ENCODE measurements around the gene TPCN1. TPM values are rescaled to one million over a fixed set of nuclear protein-coding genes. Genes with fewer than 3 reads are reported as not detected.
A peak's percentile ranks its signal among the peaks of the same experiment; 100 is the strongest.

The TPCN1 gene
- total RNA-seq, 1 donor from 2014 or later: 56.3 TPM

- H3K36me3 ChIP-seq: peaks cover 69 to 73% of the 10 kb centered on the region in 2 donors
- peak overlapping the region; percentile 76 to 78 for H3K27ac ChIP-seq
- no peaks in the 10 kb centered on the region for H3K9me3 ChIP-seq
- H3K4me3 ChIP-seq: no peak overlapping the region
- H3K4me1 ChIP-seq: peaks cover 19 to 27% of the 10 kb centered on the region in 2 donors
- no peaks in the 10 kb centered on the region for H3K27me3 ChIP-seq
- no peak for TF ChIP-seq CTCF (IDR thresholded peaks at IDR 0.05)
- no peak for DNase-seq (ENCODE audit: low spot score in 2 of 2)
- intact Hi-C loops (cut with DNase I): loop anchor here (1.0 to 10.0 kb wide), 2 partner anchors 29 to 176 kb away; no protein-coding TSS in a partner anchor
Observed at GRCh38 chr12:113270709-113271009, 49.4 kb downstream of the TPCN1 start.

GRCh38 chr12:113271466-113271852, 50.2 kb downstream of the TPCN1 start:
- Histone ChIP-seq H3K27ac (peak overlapping the region; percentile 76 to 78), H3K36me3 (peaks cover 69 to 73% of the 10 kb centered on the region in 2 donors), H3K27me3 (no peaks in the 10 kb centered on the region), H3K9me3 (no peaks in the 10 kb centered on the region), H3K4me1 (peaks cover 19 to 27% of the 10 kb centered on the region in 2 donors), H3K4me3 (peak overlapping the region in 1 of 2 donors; percentile 43)
- no peak for DNase-seq (ENCODE audit: low spot score in 2 of 2)
- intact Hi-C loops (cut with DNase I): loop anchor here (1.0 to 10.0 kb wide), 2 partner anchors 28 to 177 kb away; no protein-coding TSS in a partner anchor
- TF ChIP-seq CTCF (IDR thresholded peaks at IDR 0.05): no peak

- no peak for TF ChIP-seq CTCF (IDR thresholded peaks at IDR 0.05)
Observed at GRCh38 chr12:113271853-113272561, 50.7 kb downstream of the TPCN1 start.

GRCh38 chr12:113273053-113273725, 51.9 kb downstream of the TPCN1 start:
- DNase-seq (ENCODE audit: low spot score in 2 of 2): no peak
- Histone ChIP-seq H3K4me1 (peaks cover 19 to 27% of the 10 kb centered on the region in 2 donors), H3K36me3 (peaks cover 70 to 74% of the 10 kb centered on the region in 2 donors), H3K9me3 (no peaks in the 10 kb centered on the region), H3K4me3 (no peak overlapping the region), H3K27me3 (no peaks in the 10 kb centered on the region), H3K27ac (peak overlapping the region; percentile 76 to 78)
- intact Hi-C loops (cut with DNase I): loop anchor here (2.0 to 10.0 kb wide), 2 partner anchors 52 to 178 kb away; partner anchors contain the start of gene TPCN1
- TF ChIP-seq CTCF (IDR thresholded peaks at IDR 0.05): no peak

More at GRCh38 chr12:113271853-113272561, 50.7 kb downstream of the TPCN1 start:
- Histone ChIP-seq H3K27me3 (no peaks in the 10 kb centered on the region), H3K4me3 (peak overlapping the region in 1 of 2 donors; percentile 43), H3K36me3 (peaks cover 68 to 73% of the 10 kb centered on the region in 2 donors), H3K4me1 (peaks cover 19 to 27% of the 10 kb centered on the region in 2 donors), H3K27ac (peak overlapping the region; percentile 76 to 78), H3K9me3 (no peaks in the 10 kb centered on the region)
- intact Hi-C loops (cut with DNase I): loop anchor here (1.0 to 10.0 kb wide), 6 partner anchors 26 to 177 kb away; partner anchors contain the start of genes DDX54, RITA1 and TPCN1
- DNase-seq (ENCODE audit: low spot score in 2 of 2): peak; percentile 67 to 93

GRCh38 chr12:113274848-113275247, 53.6 kb downstream of the TPCN1 start:
- peaks cover 66 to 70% of the 10 kb centered on the region in 2 donors for H3K36me3 ChIP-seq
- peaks cover 19 to 27% of the 10 kb centered on the region in 2 donors for H3K4me1 ChIP-seq
- H3K9me3 ChIP-seq: no peaks in the 10 kb centered on the region
- no peak for TF ChIP-seq CTCF (IDR thresholded peaks at IDR 0.05)
- DNase-seq (ENCODE audit: low spot score in 2 of 2): no peak
- intact Hi-C loops (cut with DNase I): loop anchor here (10.0 kb wide), 1 partner anchor 180 kb away; no protein-coding TSS in a partner anchor
- no peaks in the 10 kb centered on the region for H3K27me3 ChIP-seq
- H3K4me3 ChIP-seq: no peak overlapping the region
- H3K27ac ChIP-seq: peak overlapping the region in 1 of 2 donors; percentile 20

All from ascending aorta (tissue), 2 donors.